Mesodermal cell (in vitro differentiated cells): ENCODE measurements around the gene TCERG1L.
"Not testable (repeated sequence)": the region's sequence is repeated elsewhere in the genome, so short reads cannot be mapped to it uniquely, and the experiment has no call there.

Experiments used
- H3K27ac ChIP-seq: 2 replicates; pipeline ENCODE4 v1.7.0; 2013; ENCODE audit warnings: mild to moderate bottlenecking, low read depth, low read length, moderate library complexity; ENCODE audit not compliant: severe bottlenecking
- H3K36me3 ChIP-seq: 2 replicates; pipeline ENCODE4 v1.7.1; 2013; ENCODE audit warnings: mild to moderate bottlenecking, low read length, moderate library complexity; ENCODE audit not compliant: control insufficient read depth, insufficient read depth
- H3K4me1 ChIP-seq: one replicate; pipeline ENCODE4 v1.7.1; 2013; ENCODE audit warnings: mild to moderate bottlenecking, low read length; ENCODE audit not compliant: insufficient read depth, control insufficient read depth, poor library complexity, severe bottlenecking
- H3K4me3 ChIP-seq: 2 replicates; pipeline ENCODE4 v1.7.0; 2013; ENCODE audit warnings: low read length, control low read depth, mild to moderate bottlenecking; ENCODE audit not compliant: insufficient read depth, poor library complexity, severe bottlenecking; ENCODE audit errors: extremely low read depth
- H3K9me3 ChIP-seq: 2 replicates; pipeline ENCODE4 v1.7.1; 2013; ENCODE audit warnings: mild to moderate bottlenecking, low read length, moderate library complexity; ENCODE audit not compliant: control insufficient read depth
- WGBS, 2 experiments: methylation state at CpG; one replicate each; pipeline ENCODE4 v1.1.5; 2013; ENCODE audit warnings: missing lambda C conversion rate in 2 of 2; ENCODE audit not compliant: insufficient coverage in 2 of 2; 5-methylcytosine and 5-hydroxymethylcytosine counted together

The TCERG1L gene

GRCh38 chr10:131112691-131113090 is 198.8 kb downstream of the TCERG1L start:
- H3K9me3 ChIP-seq, result no peaks in the 10 kb centered on the region
- WGBS, 2 experiments, result 86 to 92% methylated on average over 15 of the region's 18 CpGs
- no peaks in the 10 kb centered on the region for H3K36me3 ChIP-seq
- no peak overlapping the region for H3K4me3 ChIP-seq
- no peak overlapping the region for H3K27ac ChIP-seq
- no peaks in the 10 kb centered on the region for H3K4me1 ChIP-seq

- no peaks in the 10 kb centered on the region for H3K4me1 ChIP-seq
- no peak overlapping the region for H3K4me3 ChIP-seq
- H3K27ac ChIP-seq, result no peak overlapping the region
- H3K36me3 ChIP-seq, result no peaks in the 10 kb centered on the region
- no peaks in the 10 kb centered on the region for H3K9me3 ChIP-seq
- WGBS, 2 experiments, result 85 to 86% methylated on average over 5 to 13 of the region's 16 CpGs
These were observed 199.9 kb downstream of the TCERG1L start for GRCh38 chr10:131111471-131112080.

GRCh38 chr10:131111007-131111406 is 200.5 kb downstream of the TCERG1L start:
- H3K4me3 ChIP-seq, result no peak overlapping the region
- H3K9me3 ChIP-seq, result no peaks in the 10 kb centered on the region
- 90 to 92% methylated on average over 9 to 12 of the region's 13 CpGs for WGBS, 2 experiments
- H3K36me3 ChIP-seq, result no peaks in the 10 kb centered on the region
- H3K4me1 ChIP-seq, result no peaks in the 10 kb centered on the region
- no peak overlapping the region for H3K27ac ChIP-seq

GRCh38 chr10:131110241-131110783 is 201.2 kb downstream of the TCERG1L start:
- Histone ChIP-seq H3K27ac (no peak overlapping the region), H3K4me1 (no peaks in the 10 kb centered on the region), H3K36me3 (no peaks in the 10 kb centered on the region), H3K4me3 (no peak overlapping the region), H3K9me3 (no peaks in the 10 kb centered on the region)
- WGBS, 2 experiments, result 92 to 96% methylated on average over 10 to 11 of the region's 11 CpGs

GRCh38 chr10:131109726-131110125 is 201.8 kb downstream of the TCERG1L start:
- no peak overlapping the region for H3K4me3 ChIP-seq
- no peaks in the 10 kb centered on the region for H3K9me3 ChIP-seq
- no peaks in the 10 kb centered on the region for H3K4me1 ChIP-seq
- H3K36me3 ChIP-seq, result no peaks in the 10 kb centered on the region
- H3K27ac ChIP-seq, result no peak overlapping the region
- 83 to 84% methylated on average over 15 of the region's 16 CpGs for WGBS, 2 experiments

- no peaks in the 10 kb centered on the region for H3K4me1 ChIP-seq
- H3K27ac ChIP-seq, result no peak overlapping the region
- no peaks in the 10 kb centered on the region for H3K9me3 ChIP-seq
- no peaks in the 10 kb centered on the region for H3K36me3 ChIP-seq
- whole genome bisulfite sequencing, 2 experiments, result 90 to 92% methylated on average over 15 to 18 of the region's 19 CpGs
- H3K4me3 ChIP-seq, result no peak overlapping the region
These were observed 202.2 kb downstream of the TCERG1L start for GRCh38 chr10:131109291-131109690.

- H3K27ac ChIP-seq, result no peak overlapping the region
- 89 to 91% methylated on average over 8 of the region's 9 CpGs for WGBS, 2 experiments
- no peaks in the 10 kb centered on the region for H3K36me3 ChIP-seq
- H3K4me3 ChIP-seq, result no peak overlapping the region
- no peaks in the 10 kb centered on the region for H3K4me1 ChIP-seq
- no peaks in the 10 kb centered on the region for H3K9me3 ChIP-seq
These were observed 203.6 kb downstream of the TCERG1L start for GRCh38 chr10:131107970-131108369.

- 85 to 89% methylated on average over 5 to 9 of the region's 13 CpGs for WGBS, 2 experiments
- H3K9me3 ChIP-seq, result no peaks in the 10 kb centered on the region
- H3K4me3 ChIP-seq, result no peak overlapping the region
- H3K36me3 ChIP-seq, result no peaks in the 10 kb centered on the region
- H3K27ac ChIP-seq, result no peak overlapping the region
- no peaks in the 10 kb centered on the region for H3K4me1 ChIP-seq
These were observed 208.8 kb downstream of the TCERG1L start for GRCh38 chr10:131102676-131103075.

- Histone ChIP-seq H3K36me3 (no peaks in the 10 kb centered on the region), H3K4me3 (no peak overlapping the region), H3K27ac (no peak overlapping the region), H3K4me1 (no peaks in the 10 kb centered on the region), H3K9me3 (no peaks in the 10 kb centered on the region)
- WGBS, 2 experiments, result 90 to 100% methylated on average over 5 to 10 of the region's 11 CpGs
These were observed 209.4 kb downstream of the TCERG1L start for GRCh38 chr10:131102147-131102546.

GRCh38 chr10:131100418-131101410 is 210.8 kb downstream of the TCERG1L start:
- H3K9me3 ChIP-seq, H3K27ac ChIP-seq, H3K36me3 ChIP-seq, H3K4me1 ChIP-seq, H3K4me3 ChIP-seq: not testable (repeated sequence)
- WGBS, 2 experiments, result 94% methylated on average over 14 to 15 of the region's 16 CpGs
